Smooth muscle cell (in vitro differentiated cells): Measurements from ENCODE around the gene SEMA5A. TPM values are rescaled to one million over a fixed set of nuclear protein-coding genes. Genes with fewer than 3 reads are reported as not detected.
A peak's percentile ranks its signal among the peaks of the same experiment; 100 is the strongest.

Experiments
- DNase-seq: peaks from one replicate; lab custom pipeline; 2025; ENCODE audit not compliant: unreplicated experiment; lab: John Stamatoyannopoulos, UW
- H2AFZ ChIP-seq: fragments of 200-600 bp; sonication (generic); 2 replicates; pipeline ENCODE4 v1.6.0; 2016; ENCODE audit warnings: antibody characterized with exemption, low read depth, mild to moderate bottlenecking
- H3F3A ChIP-seq: fragments of 200-600 bp; sonication (generic); 2 replicates; pipeline ENCODE4 v1.6.0; 2017; ENCODE audit warnings: antibody characterized with exemption, low read depth
- H3K27ac ChIP-seq: fragments of 200-600 bp; sonication (generic); 2 replicates; pipeline ENCODE4 v1.5.1; 2016; ENCODE audit warnings: low read depth, mild to moderate bottlenecking
- H3K27me3 ChIP-seq: fragments of 200-600 bp; sonication (generic); 2 replicates; pipeline ENCODE4 v1.6.1; 2016; ENCODE audit warnings: low read depth, mild to moderate bottlenecking
- H3K36me3 ChIP-seq: fragments of 200-600 bp; sonication (generic); 2 replicates; pipeline ENCODE4 v1.5.1; 2016; ENCODE audit warnings: low read depth
- H3K4me1 ChIP-seq: fragments of 200-600 bp; sonication (generic); 2 replicates; pipeline ENCODE4 v1.5.1; 2016; ENCODE audit warnings: low read depth
- H3K4me2 ChIP-seq: fragments of 200-600 bp; sonication (generic); 2 replicates; pipeline ENCODE4 v1.6.0; 2016; ENCODE audit warnings: mild to moderate bottlenecking
- H3K4me3 ChIP-seq: fragments of 200-600 bp; sonication (generic); 2 replicates; pipeline ENCODE4 v1.5.1; 2016; ENCODE audit warnings: mild to moderate bottlenecking
- H3K79me2 ChIP-seq: fragments of 200-600 bp; sonication (generic); 2 replicates; pipeline ENCODE4 v1.6.0; 2016; ENCODE audit warnings: low read depth, mild to moderate bottlenecking
- H3K9ac ChIP-seq: fragments of 200-600 bp; sonication (generic); 2 replicates; pipeline ENCODE4 v1.6.0; 2016; ENCODE audit warnings: low read depth
- H3K9me3 ChIP-seq: fragments of 200-600 bp; sonication (generic); replicated peaks from 2 replicates; pipeline ENCODE4 v1.5.1; 2016; ENCODE audit warnings: low read depth
- H4K20me1 ChIP-seq: fragments of 200-600 bp; sonication (generic); 2 replicates; pipeline ENCODE4 v1.6.0; 2016; ENCODE audit warnings: low read depth
- CTCF ChIP-seq: fragments of 200-600 bp; sonication (generic); IDR thresholded peaks from 2 replicates; pipeline ENCODE4 v1.5.1; 2017; ENCODE audit warnings: borderline replicate concordance, mild to moderate bottlenecking, antibody characterized with exemption; ENCODE audit not compliant: insufficient read depth, poor library complexity, severe bottlenecking
- WGBS: methylation state at CpG from one replicate; pipeline ENCODE4 v1.1.7; 2016; ENCODE audit warnings: low lambda C conversion rate; 5-methylcytosine and 5-hydroxymethylcytosine counted together
- polyA plus RNA-seq: library from polyadenylated mRNA; unstranded; fragments of >200 nt; fragmentation: Nextera tagmentation; extraction: Ambion mirVana; gene quantifications from 2 replicates; pipeline ENCODE4 v1.2.1, GENCODE V29; 2016
- total RNA-seq: library from RNA; depleted of rRNA; stranded (reverse); fragments of >200 nt; gene quantifications from 2 replicates; pipeline ENCODE4 v1.2.3, GENCODE V29; 2014

Gene SEMA5A
- total and polyA plus RNA-seq, 2 experiments from 2014 or later, result 21.6 to 65.1 TPM

DNA sequence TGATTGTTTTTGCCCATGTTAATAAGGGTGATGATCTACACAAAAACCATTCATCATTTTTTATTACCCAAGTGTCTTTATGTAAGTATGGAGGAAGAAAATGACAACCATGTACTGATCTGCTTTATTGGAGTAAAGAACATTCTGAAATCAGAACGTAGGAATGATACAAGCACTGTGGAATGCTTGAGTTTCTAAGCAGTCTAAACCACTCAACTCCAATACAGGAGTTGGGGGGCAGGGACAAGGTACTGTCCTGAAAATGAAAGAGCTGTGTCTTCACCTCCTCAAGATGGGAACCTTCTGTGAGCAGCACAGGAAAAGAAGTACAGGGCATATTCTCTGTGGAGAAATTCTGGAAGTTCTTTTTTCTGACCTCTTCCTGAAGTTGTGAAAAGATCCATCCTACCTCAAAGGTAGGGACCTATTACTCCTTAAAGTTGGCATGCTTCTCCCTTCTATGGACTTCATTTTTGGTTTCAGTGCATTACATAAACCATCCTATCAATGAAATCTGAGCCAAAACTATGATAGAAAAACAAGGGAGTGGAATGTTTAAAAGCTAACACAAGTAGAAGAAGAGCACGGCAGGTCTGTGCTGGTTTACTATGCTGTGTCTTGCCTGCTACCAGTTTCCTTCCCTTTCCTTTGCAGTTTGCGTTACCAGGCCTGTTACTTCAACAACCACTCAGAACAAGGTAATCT lies 202.6 kb downstream of the SEMA5A start:
- Histone ChIP-seq H3K4me2 (peak overlapping the region; percentile 47), H3K9ac (no peak overlapping the region)
- no peak for DNase-seq

GRCh38 chr5:9342161-9342787 lies 203.6 kb downstream of the SEMA5A start:
- no peak for TF ChIP-seq CTCF
- DNase-seq, result no peak
- Histone ChIP-seq H3K9me3 (no peaks in the 10 kb centered on the region), H3K4me1 (peaks cover 4% of the 10 kb centered on the region), H2AFZ (no peak overlapping the region), H3K36me3 (no peaks in the 10 kb centered on the region), H3K27ac (peak overlapping the region; percentile 54), H3F3A (peaks cover 14% of the 10 kb centered on the region), H3K4me2 (no peak overlapping the region), H3K79me2 (peaks cover 33% of the 10 kb centered on the region), H4K20me1 (no peaks in the 10 kb centered on the region), H3K27me3 (no peaks in the 10 kb centered on the region), H3K4me3 (no peak overlapping the region), H3K9ac (no peak overlapping the region)
- WGBS, result 82% methylated on average over 6 of the region's 6 CpGs

More for the DNA sequence above, 202.6 kb downstream of the SEMA5A start:
- no peaks in the 10 kb centered on the region for H3K36me3 ChIP-seq
- H4K20me1 ChIP-seq, result peaks cover under 1% of the 10 kb centered on the region
- peaks cover 33% of the 10 kb centered on the region for H3K79me2 ChIP-seq
- H3K27me3 ChIP-seq, result no peaks in the 10 kb centered on the region
- H3K27ac ChIP-seq, result peak overlapping the region; percentile 54
- peaks cover 4% of the 10 kb centered on the region for H3F3A ChIP-seq
- peaks cover 4% of the 10 kb centered on the region for H3K4me1 ChIP-seq
- no peak overlapping the region for H3K4me3 ChIP-seq
- no peaks in the 10 kb centered on the region for H3K9me3 ChIP-seq
- 58% methylated on average over 3 of the region's 3 CpGs for WGBS
- H2AFZ ChIP-seq, result no peak overlapping the region
- no peak for TF ChIP-seq CTCF

- Histone ChIP-seq H4K20me1 (no peaks in the 10 kb centered on the region), H3K4me2 (no peak overlapping the region), H3K36me3 (no peaks in the 10 kb centered on the region), H3K27me3 (no peaks in the 10 kb centered on the region), H3F3A (peaks cover 17% of the 10 kb centered on the region), H3K27ac (no peak overlapping the region), H3K9ac (no peak overlapping the region), H3K4me3 (no peak overlapping the region), H3K4me1 (peaks cover 4% of the 10 kb centered on the region), H3K79me2 (peaks cover 33% of the 10 kb centered on the region), H2AFZ (no peak overlapping the region), H3K9me3 (no peaks in the 10 kb centered on the region)
- no peak for DNase-seq
- no peak for TF ChIP-seq CTCF
- WGBS, result 98% methylated on average over 2 of the region's 2 CpGs
Measured at GRCh38 chr5:9340085-9340484, 205.8 kb downstream of the SEMA5A start.
